ENCODE data around the gene FLCN.
A peak's percentile ranks its signal among the peaks of the same experiment; 100 is the strongest.
"Not testable (repeated sequence)": the region's sequence is repeated elsewhere in the genome, so short reads cannot be mapped to it uniquely, and the experiment has no call there.

FLCN gene

GRCh38 chr17:17264430-17264829 is 27.5 kb upstream of the FLCN start:
- TF ChIP-seq, protein P1, sequence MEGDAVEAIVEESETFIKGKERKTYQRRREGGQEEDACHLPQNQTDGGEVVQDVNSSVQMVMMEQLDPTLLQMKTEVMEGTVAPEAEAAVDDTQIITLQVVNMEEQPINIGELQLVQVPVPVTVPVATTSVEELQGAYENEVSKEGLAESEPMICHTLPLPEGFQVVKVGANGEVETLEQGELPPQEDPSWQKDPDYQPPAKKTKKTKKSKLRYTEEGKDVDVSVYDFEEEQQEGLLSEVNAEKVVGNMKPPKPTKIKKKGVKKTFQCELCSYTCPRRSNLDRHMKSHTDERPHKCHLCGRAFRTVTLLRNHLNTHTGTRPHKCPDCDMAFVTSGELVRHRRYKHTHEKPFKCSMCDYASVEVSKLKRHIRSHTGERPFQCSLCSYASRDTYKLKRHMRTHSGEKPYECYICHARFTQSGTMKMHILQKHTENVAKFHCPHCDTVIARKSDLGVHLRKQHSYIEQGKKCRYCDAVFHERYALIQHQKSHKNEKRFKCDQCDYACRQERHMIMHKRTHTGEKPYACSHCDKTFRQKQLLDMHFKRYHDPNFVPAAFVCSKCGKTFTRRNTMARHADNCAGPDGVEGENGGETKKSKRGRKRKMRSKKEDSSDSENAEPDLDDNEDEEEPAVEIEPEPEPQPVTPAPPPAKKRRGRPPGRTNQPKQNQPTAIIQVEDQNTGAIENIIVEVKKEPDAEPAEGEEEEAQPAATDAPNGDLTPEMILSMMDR (conservative IDR thresholded peaks at IDR 0.05), result no peak
- no peak overlapping the region for H3K27ac ChIP-seq

DNA sequence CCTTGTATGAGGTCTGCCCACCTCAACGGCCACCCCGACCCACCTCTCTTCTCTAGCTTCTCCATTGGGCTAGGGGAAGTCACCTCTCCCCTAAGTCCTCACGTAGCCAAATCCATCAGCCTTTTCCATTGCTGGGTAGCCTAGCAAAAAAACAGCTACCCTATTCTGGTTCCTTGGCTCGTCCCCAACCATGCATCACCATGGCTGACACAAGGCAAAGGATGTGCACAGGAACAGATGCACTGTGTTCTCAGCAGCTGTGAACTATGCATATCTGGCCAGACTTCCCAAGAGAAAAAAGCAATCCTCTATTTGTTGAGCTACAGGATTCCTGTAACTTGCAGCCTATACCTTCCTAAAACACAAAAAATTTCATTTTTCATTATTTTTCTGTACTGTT is 22.0 kb upstream of the FLCN start:
- TF ChIP-seq, protein P1 (conservative IDR thresholded peaks at IDR 0.05), result no peak

DNA sequence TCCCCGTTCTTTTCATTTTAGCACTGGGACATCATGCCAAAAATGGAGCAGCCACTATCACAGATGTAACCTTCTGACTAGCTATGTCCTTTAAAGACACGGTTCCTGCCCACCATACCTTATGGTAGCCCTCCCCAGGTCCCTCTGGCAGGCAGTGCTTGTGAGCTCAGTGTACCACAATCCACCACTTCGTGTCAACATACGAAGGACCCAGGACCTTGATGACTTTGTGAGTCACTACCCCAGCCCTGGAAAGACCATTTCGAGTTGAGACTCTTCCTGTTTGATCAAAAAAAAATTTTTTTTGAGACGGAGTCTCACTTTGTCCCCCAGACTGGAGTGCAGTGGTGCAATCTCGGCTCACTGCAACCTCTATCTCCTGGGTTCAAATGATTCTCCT is 21.0 kb upstream of the FLCN start:
- TF ChIP-seq, protein P1 (conservative IDR thresholded peaks at IDR 0.05), result no peak
- H3K27ac ChIP-seq, result 0 out of 2 replicates have a peak overlapping the region, but pooled peaks have one; percentile 31

More for the DNA sequence above, 22.0 kb upstream of the FLCN start:
- H3K27ac ChIP-seq, result peak overlapping the region; percentile 31

DNA sequence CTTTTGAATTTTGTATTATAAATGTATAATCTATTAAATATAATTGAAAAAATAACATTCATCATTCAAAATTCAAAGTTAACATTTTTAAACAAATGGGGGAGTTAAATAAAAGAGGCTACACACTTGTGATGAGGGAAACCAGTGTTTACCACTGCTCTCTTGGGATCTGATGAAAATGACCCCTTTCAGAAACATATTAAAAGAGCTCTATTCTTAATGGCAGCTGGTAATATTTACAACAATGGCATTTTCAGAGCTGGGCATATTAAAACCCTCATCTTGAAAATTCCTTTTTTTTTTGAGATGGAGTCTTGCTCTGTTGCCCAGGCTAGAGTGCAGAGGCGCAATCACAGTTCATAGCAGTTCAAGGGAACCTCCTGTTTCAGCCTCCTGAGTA is 19.3 kb upstream of the FLCN start:
- TF ChIP-seq, protein P1 (conservative IDR thresholded peaks at IDR 0.05), result no peak
- no peak overlapping the region for H3K27ac ChIP-seq

DNA sequence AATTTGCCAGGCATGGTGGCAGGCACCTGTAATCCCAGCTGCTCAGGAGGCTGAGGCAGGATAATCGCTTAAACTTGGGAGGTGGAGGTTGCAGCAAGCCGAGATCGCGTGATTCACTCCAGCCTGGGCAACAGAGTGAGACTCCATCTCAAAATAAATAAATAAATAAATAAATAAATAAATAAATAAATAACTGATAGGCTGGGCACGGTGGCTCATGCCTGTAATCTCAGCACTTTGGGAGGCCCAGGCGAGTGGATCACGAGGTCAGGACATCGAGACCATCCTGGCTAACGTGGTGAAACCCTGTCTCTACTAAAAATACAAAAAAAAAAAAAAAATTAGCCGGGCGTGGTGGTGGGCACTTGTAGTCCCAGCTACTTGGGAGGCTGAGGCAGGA is 18.7 kb upstream of the FLCN start:
- H3K27ac ChIP-seq, result not testable (repeated sequence)

- peak overlapping the region; percentile 58 for H3K27ac ChIP-seq
- TF ChIP-seq, protein P1 (conservative IDR thresholded peaks at IDR 0.05), result no peak
These were observed 17.1 kb upstream of the FLCN start for GRCh38 chr17:17254036-17254435.

- H3K27ac ChIP-seq, result peak overlapping the region; percentile 58
- TF ChIP-seq, protein P1 (conservative IDR thresholded peaks at IDR 0.05), result no peak
These were observed 16.4 kb upstream of the FLCN start for GRCh38 chr17:17253406-17253805.

DNA sequence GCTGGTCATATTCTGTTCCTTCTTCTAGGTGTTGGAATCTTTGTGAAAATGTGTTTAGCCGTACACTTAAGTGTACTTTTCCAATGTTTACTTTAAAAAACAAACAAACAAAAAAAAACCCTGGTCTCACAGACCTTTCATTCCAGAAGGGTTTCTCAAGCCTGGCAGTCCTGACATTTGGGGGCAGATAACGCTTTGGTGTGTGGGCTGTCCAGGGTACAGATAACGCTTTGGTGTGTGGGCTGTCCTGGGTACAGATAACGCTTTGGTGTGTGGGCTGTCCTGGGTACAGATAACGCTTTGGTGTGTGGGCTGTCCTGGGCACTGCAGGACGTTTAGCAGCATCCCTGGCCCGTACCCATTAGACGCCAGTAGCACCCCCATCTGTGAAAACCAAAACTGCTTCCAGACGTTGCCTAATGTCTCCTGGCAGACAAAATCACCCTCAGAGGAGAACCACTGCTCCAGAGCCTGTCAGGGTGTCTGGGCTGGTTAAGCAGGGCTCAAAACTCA is 15.2 kb upstream of the FLCN start:
- H3K27ac ChIP-seq, result peak overlapping the region; percentile 58; the same call in 1 of the 2 replicates
- TF ChIP-seq, protein P1 (conservative IDR thresholded peaks at IDR 0.05), result no peak

All from VCaP (cell line).